Subcutaneous adipose tissue (tissue), 4 donors: Measurements from ENCODE around the gene TRIP10. TPM values are rescaled to one million over a fixed set of nuclear protein-coding genes. Genes with fewer than 3 reads are reported as not detected.

ENCODE experiments used
- total RNA-seq, 4 donors: library from RNA; depleted of rRNA; stranded (reverse); fragments of >200 nt; gene quantifications; one replicate each; pipeline ENCODE4 v1.1.0, GENCODE V29; 2016
- TF ChIP-seq, protein P1 (sequence below): fragments of 450-650 bp; IDR thresholded peaks from one replicate; pipeline ENCODE4 v1.5.1; 2016; ENCODE audit warnings: low read depth, mild to moderate bottlenecking, control low read depth, antibody characterized with exemption, moderate library complexity

The TRIP10 gene
- total RNA-seq, 4 donors from 2014 or later, result 51.7 to 161 (median 82.4) TPM

DNA sequence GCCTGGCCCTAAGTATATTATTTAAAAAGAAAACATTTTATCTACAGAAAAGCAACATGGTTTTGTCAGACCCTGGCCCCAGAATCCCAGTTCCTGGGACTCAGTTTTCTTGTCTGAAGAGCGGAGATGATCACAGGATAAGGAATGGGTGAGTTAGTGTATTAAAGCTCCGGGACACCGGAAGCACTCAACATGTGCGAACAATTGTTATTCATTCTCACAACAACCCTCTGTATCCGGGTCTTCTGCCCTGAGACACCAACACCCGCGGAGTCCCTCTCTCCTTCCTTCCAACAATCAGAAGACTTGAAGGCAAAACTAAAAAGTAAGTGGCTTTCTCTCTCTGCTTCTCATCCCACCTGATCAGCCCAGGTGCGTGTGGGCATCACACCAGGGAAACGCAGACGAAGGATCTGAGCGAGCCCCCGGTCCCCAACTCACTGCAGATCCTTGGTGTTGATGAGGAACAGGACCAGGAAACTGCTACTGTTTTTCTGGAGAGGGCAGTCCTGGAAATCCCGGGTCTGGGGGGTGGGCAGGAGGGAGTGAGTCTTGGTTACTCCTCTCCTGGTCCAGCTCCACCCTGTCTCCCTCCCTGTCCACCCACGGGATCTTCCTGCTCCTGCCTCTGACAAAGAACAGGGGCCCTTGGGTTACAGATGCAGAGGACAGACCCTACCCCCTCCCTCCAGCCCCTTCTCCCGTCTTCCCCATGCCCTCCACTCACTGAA, 4.1 kb upstream of the TRIP10 start:
- TF ChIP-seq, protein P1, sequence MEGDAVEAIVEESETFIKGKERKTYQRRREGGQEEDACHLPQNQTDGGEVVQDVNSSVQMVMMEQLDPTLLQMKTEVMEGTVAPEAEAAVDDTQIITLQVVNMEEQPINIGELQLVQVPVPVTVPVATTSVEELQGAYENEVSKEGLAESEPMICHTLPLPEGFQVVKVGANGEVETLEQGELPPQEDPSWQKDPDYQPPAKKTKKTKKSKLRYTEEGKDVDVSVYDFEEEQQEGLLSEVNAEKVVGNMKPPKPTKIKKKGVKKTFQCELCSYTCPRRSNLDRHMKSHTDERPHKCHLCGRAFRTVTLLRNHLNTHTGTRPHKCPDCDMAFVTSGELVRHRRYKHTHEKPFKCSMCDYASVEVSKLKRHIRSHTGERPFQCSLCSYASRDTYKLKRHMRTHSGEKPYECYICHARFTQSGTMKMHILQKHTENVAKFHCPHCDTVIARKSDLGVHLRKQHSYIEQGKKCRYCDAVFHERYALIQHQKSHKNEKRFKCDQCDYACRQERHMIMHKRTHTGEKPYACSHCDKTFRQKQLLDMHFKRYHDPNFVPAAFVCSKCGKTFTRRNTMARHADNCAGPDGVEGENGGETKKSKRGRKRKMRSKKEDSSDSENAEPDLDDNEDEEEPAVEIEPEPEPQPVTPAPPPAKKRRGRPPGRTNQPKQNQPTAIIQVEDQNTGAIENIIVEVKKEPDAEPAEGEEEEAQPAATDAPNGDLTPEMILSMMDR, result no peak

DNA sequence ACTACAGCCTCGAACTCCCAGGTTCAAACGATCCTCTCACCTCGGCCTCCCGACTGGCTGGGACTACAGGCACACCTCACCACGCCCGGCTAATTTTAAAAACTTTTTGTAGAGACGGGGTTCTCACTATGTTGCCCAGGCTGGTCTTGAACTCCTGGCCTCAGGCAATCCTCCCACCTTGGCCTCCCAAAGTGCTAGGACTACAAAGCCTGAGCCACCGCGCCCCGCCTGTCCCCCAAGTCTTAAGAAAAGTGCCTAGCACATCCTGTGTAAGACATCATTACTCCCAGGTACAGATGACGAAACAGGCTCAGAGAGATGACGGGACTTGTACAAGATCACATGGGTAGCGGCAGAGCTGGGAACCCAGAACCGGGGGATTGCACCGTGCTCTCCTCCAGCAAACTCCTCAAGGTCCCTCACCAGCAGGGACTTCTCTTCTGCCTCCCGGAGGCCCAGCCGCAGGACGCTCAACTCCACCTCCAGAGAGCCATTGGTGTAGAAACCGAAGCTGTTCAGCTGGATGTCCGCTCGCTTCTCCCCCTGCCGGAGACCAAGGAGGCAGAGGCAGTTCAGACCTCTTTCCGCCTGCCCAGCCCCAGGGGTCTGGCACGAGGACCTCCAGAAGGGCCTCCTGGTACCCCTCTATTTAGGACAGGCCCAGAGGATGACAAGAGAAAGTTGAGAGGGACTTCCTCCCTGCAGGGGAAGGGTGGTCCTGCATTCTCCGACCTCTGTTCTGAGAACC, 3.1 kb upstream of the TRIP10 start:
- TF ChIP-seq, protein P1, result no peak

DNA sequence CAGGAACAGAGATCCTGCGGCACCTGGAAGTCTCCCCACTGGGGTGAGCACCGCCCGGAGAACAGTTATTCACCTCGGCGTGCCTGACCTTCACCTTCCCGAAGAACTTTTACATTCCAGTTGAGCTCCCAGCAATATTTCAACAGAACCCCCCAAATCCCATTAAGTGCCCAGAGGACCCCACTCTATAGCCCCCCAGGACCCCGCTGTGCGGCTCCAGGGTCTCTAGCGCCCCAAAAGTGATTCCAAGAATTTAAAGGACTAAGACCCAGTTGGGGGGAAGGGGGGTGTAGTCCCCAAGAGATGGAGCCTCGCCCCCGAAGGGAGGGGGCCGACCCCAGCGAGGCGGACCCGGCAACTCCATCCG, 2.6 kb upstream of the TRIP10 start:
- TF ChIP-seq, protein P1, result no peak

DNA sequence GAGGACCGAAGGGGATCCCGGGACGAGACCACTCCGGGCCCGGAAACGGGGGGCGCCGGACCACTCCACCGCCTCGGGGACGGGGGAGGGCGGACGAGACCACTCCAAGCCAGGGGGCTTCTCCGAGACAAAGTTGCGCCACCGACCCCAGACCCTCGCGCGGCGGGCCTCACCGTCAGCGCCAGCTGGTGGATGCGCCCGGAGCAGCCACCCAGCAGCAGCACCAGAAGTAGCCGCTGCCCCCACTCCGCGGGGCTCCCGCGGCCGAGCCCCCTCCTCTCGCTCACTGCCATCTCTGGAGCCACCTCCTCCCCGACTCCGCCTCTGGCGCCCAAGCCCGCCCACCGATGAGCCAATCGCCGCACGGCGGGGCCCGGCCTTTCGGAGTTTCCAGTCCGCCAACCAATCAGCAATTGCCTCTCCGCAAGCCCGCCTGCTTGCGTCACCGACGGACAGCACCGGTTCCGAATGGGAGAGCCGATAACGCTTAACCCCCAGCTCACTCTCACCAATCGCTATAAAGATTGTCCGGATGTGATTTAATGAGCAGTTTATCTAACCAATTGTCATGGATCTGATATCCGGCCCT, 2.1 kb upstream of the TRIP10 start, which contains the start of gene GPR108:
Gene GPR108, minus strand, starts transcription at position 297 of the 589 bp plus-strand sequence. Its CDS starts 4 bp downstream, at position 293.
- TF ChIP-seq, protein P1, result no peak

DNA sequence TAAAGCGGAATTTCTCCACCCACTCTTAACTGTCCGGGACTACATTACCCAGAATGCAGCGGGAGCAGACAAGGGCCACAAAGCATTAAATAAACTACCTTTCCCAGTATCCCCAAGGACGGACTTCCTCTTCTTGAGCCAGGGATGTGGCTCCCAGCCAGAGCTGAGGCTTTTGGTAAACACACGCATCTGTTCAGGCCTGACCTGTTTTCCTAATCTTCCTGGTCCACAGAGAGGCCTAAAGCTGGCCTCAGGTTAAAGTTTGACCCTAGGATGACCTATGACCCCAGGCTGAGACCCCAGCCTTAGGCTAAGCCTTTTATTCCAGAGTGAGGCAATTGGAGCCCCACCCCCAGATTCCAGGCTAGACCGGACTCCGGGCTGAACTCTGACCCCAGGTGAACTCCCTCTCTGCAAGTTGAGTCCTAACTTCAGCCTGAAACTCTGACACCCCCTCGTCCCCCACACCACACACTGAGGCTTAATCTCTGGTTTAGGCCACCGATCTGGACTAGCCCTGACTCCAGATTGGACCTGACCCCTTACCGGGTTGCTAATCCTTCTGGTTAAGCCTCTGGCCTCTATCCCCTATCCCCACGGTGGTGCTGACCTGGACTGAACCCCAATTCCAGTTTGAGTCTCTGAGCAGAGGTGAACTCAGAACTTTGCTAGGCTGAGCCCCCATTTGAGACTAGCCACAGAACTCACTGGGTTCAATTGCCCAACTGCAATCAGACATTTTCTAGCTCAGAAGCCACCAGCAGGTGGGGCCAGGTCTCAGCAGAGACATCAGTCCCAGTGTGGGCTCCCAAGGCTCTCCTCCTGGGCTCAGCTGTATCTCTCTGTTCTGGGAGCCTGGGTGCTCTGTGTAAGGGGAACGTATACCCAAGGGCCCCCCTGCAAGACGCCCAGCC, 1.4 kb upstream of the TRIP10 start:
- TF ChIP-seq, protein P1, result no peak

DNA sequence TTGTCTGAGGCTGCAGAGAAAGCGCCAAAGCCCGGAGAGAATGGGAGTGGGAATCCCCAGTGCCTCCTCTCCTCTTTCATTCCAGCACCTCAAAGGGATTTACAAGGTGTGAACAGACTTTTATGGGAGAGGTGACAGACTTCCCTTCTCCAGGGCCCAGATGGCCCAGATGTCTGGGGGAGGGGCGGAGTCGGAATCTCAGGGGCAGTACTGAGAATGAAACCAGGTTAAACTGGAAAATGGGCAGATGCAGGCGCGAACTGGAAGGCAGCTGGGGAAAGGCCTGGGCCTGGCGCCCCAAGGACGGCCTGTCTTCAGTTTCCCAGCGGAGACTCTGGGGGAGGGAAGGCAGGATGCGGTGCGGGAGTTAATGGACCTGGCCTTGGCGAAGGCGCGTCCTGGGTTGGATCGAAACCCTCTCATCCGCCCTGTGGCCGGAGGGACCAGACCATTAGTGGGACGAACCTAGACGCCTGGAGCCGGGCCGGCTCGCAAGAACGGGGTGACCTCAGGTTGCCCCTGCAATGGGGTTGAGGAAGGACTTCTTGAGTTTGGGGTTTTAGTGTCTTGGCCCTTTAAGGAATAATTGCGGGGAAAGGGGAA, 592 bp upstream of the TRIP10 start:
- TF ChIP-seq, protein P1, result no peak
